GM13976 (cell line): ENCODE results near the gene FRMPD3.

Source experiments
- DNase-seq: peaks from one replicate; pipeline ENCODE4 v3.0.0; 2012; ENCODE audit warnings: low spot score
- in situ Hi-C: fragments of 300-500 bp; cut with MboI; formaldehyde crosslinking; loops from one replicate; pipeline ENCODE4 v1.12.0; 2022; ENCODE audit warnings: low sequenced_read_pairs, mixed read lengths, inconsistent platforms; ENCODE audit not compliant: unreplicated experiment
- TF ChIP-seq, protein P1 (sequence below): IDR thresholded peaks from 2 replicates; pipeline ENCODE4 v1.5.1; 2012; ENCODE audit warnings: borderline replicate concordance, mild to moderate bottlenecking; ENCODE audit not compliant: insufficient read depth; ENCODE audit errors: extremely low read depth, missing control alignments, control extremely low read depth

FRMPD3 gene

GRCh38 chrX:107448998-107449835, at the start of gene FRMPD3:
Gene FRMPD3 (plus strand): TSS chrX:107449652. CDS start chrX:107526589, 76,937 bp downstream.
- TF ChIP-seq, protein P1, sequence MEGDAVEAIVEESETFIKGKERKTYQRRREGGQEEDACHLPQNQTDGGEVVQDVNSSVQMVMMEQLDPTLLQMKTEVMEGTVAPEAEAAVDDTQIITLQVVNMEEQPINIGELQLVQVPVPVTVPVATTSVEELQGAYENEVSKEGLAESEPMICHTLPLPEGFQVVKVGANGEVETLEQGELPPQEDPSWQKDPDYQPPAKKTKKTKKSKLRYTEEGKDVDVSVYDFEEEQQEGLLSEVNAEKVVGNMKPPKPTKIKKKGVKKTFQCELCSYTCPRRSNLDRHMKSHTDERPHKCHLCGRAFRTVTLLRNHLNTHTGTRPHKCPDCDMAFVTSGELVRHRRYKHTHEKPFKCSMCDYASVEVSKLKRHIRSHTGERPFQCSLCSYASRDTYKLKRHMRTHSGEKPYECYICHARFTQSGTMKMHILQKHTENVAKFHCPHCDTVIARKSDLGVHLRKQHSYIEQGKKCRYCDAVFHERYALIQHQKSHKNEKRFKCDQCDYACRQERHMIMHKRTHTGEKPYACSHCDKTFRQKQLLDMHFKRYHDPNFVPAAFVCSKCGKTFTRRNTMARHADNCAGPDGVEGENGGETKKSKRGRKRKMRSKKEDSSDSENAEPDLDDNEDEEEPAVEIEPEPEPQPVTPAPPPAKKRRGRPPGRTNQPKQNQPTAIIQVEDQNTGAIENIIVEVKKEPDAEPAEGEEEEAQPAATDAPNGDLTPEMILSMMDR = no peak
- in situ Hi-C loops = no loop called here
- no peak for DNase-seq

GRCh38 chrX:107420571-107420970, 28.9 kb upstream of the FRMPD3 start:
- in situ Hi-C loops = no loop called here
- DNase-seq = no peak
- TF ChIP-seq, protein P1 = no peak

- no peak for DNase-seq
- TF ChIP-seq, protein P1 = no peak
- in situ Hi-C loops = no loop called here
These were observed 28.1 kb upstream of the FRMPD3 start for GRCh38 chrX:107421337-107421861.

DNA sequence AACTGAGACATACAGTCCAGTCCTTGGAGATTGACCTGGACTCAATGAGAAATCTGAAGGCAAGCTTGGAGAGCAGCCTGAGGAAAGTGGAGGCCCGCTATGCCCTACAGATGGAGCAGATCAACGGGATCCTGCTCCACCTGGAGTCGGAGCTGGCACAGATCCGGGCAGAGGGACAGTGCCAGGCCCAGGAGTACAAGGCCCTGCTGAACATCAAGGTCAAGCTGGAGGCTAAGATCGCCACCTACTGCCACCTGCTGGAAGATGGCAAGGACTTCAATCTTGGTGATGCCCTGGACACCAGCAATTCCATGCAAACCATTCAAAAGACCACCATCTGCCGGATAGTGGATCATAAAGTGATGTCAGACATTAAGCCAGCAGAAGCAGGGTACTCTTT, 20.4 kb upstream of the FRMPD3 start:
- DNase-seq = no peak
- TF ChIP-seq, protein P1 = peak; percentile 49
- in situ Hi-C loops = no loop called here

DNA sequence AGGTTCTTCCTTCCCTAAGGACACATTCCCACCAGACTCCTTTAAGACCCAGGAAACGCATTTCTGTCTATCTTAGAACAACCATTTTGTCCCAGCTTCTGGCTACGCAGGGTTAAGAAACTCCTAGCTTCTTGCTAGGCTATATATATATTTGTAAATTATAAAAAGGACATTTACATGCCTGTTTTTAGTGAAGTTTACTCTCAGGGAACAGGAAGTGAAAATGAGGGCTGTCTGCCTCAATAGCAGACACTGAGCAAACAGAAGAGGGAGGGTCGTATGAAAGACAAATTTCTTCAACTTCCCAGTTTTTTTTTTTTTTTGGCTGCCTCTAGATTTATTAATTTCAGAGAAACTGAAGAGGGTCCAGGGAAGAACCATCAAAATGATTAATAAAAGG, 9.3 kb upstream of the FRMPD3 start:
- no peak for DNase-seq
- TF ChIP-seq, protein P1 = no peak
- in situ Hi-C loops = no loop called here

DNA sequence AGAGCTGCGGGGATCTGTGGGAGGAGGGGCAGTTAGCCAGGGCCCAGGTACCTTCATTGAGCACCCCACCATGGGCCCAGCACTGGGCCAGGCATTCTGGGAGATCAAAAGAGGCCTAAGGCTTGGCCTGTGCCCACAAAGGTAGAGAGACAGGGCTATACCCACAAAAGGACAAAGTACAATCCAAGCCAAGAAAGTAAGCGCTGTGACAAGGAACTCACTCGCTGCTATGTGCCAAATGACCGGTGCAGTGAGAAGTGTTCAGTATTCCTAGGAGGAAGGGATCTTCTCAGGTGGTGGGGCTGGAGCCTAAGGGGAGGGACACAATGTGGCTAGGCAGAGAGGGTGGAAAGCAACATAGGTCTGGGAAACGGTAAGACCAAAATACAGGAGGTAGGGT, 8.8 kb upstream of the FRMPD3 start:
- DNase-seq = no peak
- in situ Hi-C loops = no loop called here
- TF ChIP-seq, protein P1 = no peak
